PC-3 (cell line): ENCODE results near the gene PI4KA.

Experiments
- CTCF ChIP-seq: fragments of 300-600 bp; sonication (generic); conservative IDR thresholded peaks from 2 replicates; pipeline ENCODE4 v1.5.1; 2017; ENCODE audit warnings: antibody characterized with exemption, low read depth, mild to moderate bottlenecking, low read length
- EZH2 ChIP-seq: fragments of 300-600 bp; sonication (generic); IDR thresholded peaks from one replicate; pipeline ENCODE4 v1.6.1; 2017; ENCODE audit warnings: antibody characterized with exemption, mild to moderate bottlenecking, low read length; ENCODE audit not compliant: unreplicated experiment
- EZH2phosphoT487 ChIP-seq: fragments of 300-600 bp; sonication (generic); IDR thresholded peaks from 2 replicates; pipeline ENCODE4 v1.6.1; 2018; ENCODE audit warnings: mild to moderate bottlenecking, antibody characterized with exemption, low read length, borderline replicate concordance

DNA sequence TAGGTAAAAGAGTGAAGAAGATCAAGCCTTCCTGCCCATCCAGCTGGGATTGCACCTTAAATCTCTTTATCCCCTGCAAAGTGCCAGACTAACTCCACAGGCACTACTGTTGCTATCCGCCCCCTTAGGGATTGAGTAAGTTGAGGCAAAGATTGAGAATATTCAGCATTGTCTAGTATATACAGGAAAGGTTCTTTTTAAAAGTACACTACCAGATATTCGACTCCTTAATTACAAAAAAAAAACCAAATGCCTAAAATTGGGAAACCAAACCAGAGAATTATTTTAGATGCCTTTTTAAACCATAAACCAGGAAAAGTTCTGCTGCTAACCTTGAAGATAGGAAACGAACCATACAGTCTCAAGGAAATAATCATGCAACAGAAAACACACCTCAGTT, 73.2 kb downstream of the PI4KA start:
- TF ChIP-seq CTCF (no peak), EZH2phosphoT487 (no peak), EZH2 (no peak)
